ENCODE results near the gene GABRR3. TPM values are rescaled to one million over a fixed set of nuclear protein-coding genes. Genes with fewer than 3 reads are reported as not detected.

The GABRR3 gene
- total RNA-seq, 1 experiment from 2014 or later: not detected

- peaks cover 11% of the 10 kb centered on the region for H3K27me3 ChIP-seq (ENCODE audit: control insufficient read depth, insufficient read depth, low read length)
- no peak for TF ChIP-seq CTCF (IDR thresholded peaks at IDR 0.05)
- TF ChIP-seq SIN3A (IDR thresholded peaks at IDR 0.05; ENCODE audit: borderline replicate concordance, insufficient read depth, low read depth, low read length): no peak
- TF ChIP-seq REST (IDR thresholded peaks at IDR 0.05; ENCODE audit: insufficient read depth in 1 of 2, low read depth in 2 of 2, low read length in 1 of 2): no peak
- no peak for TF ChIP-seq TCF7L2 (IDR thresholded peaks at IDR 0.05; ENCODE audit: low read depth, low read length)
- no peak for TF ChIP-seq POLR2AphosphoS5 (IDR thresholded peaks at IDR 0.05; ENCODE audit: low read depth, low read length)
- no peak for ATAC-seq
- intact Hi-C loops (cut with micrococcal nuclease; ENCODE audit: unreplicated experiment) (no loop called here), in situ Hi-C loops (cut with HindIII; ENCODE audit: low pct_unique_long_range_greater_than_20kb, low sequenced_read_pairs) (no loop called here)
- no TSS peak for BruUV-seq (replicated peaks)
- H3K27ac ChIP-seq (ENCODE audit: low read length): no peak overlapping the region
- H3K9me3 ChIP-seq (ENCODE audit: control insufficient read depth, insufficient read depth, low read depth, low read length): no peaks in the 10 kb centered on the region
- no peak overlapping the region for H3K4me3 ChIP-seq (ENCODE audit: low read depth in 2 of 2, low read length in 2 of 2)
- POLR2A ChIA-PET: no interaction called here
- no peaks in the 10 kb centered on the region for H3K4me1 ChIP-seq (ENCODE audit: control insufficient read depth, insufficient read depth, low read length)
- CTCF ChIA-PET: no interaction called here
- DNase-seq (ENCODE audit: low read depth, low spot score): no peak
- H3K36me3 ChIP-seq (ENCODE audit: control insufficient read depth, insufficient read depth, low read length): no peaks in the 10 kb centered on the region
Measured at GRCh38 chr3:97983933-97984491, 51.1 kb downstream of the GABRR3 start.

GRCh38 chr3:97981886-97982285, 53.2 kb downstream of the GABRR3 start:
- no TSS peak for BruUV-seq (replicated peaks)
- H3K4me1 ChIP-seq (ENCODE audit: control insufficient read depth, insufficient read depth, low read length): no peaks in the 10 kb centered on the region
- TF ChIP-seq CTCF (IDR thresholded peaks at IDR 0.05): no peak
- TF ChIP-seq SIN3A (IDR thresholded peaks at IDR 0.05; ENCODE audit: borderline replicate concordance, insufficient read depth, low read depth, low read length): no peak
- no peak for TF ChIP-seq TCF7L2 (IDR thresholded peaks at IDR 0.05; ENCODE audit: low read depth, low read length)
- TF ChIP-seq REST (IDR thresholded peaks at IDR 0.05; ENCODE audit: insufficient read depth in 1 of 2, low read depth in 2 of 2, low read length in 1 of 2): no peak
- TF ChIP-seq POLR2AphosphoS5 (IDR thresholded peaks at IDR 0.05; ENCODE audit: low read depth, low read length): no peak
- no peaks in the 10 kb centered on the region for H3K36me3 ChIP-seq (ENCODE audit: control insufficient read depth, insufficient read depth, low read length)
- peaks cover 11% of the 10 kb centered on the region for H3K27me3 ChIP-seq (ENCODE audit: control insufficient read depth, insufficient read depth, low read length)
- in situ Hi-C loops (cut with HindIII; ENCODE audit: low pct_unique_long_range_greater_than_20kb, low sequenced_read_pairs) (no loop called here), intact Hi-C loops (cut with micrococcal nuclease; ENCODE audit: unreplicated experiment) (no loop called here)
- no peak overlapping the region for H3K4me3 ChIP-seq (ENCODE audit: low read depth in 2 of 2, low read length in 2 of 2)
- ChIA-PET CTCF (no interaction called here), POLR2A (interaction anchor here (0.6 kb wide), 1 partner anchor 17 kb away, joined by 3 read pairs; no protein-coding TSS in a partner anchor)
- DNase-seq (ENCODE audit: low read depth, low spot score): no peak
- H3K9me3 ChIP-seq (ENCODE audit: control insufficient read depth, insufficient read depth, low read depth, low read length): no peaks in the 10 kb centered on the region
- H3K27ac ChIP-seq (ENCODE audit: low read length): no peak overlapping the region
- ATAC-seq: no peak

Measured in Panc1 (cell line).